Activated CD4-positive, alpha-beta T cell treated with anti-CD3 and anti-CD28 coated beads for 36 hours (primary cell): ENCODE results near the gene KIRREL3. TPM values are rescaled to one million over a fixed set of nuclear protein-coding genes. Genes with fewer than 3 reads are reported as not detected.

Experiments used
- ATAC-seq: fragments of 200-7000 bp; cut with Tn5 transposase; one replicate; pipeline ENCODE4 v1.10.0; 2021; ENCODE audit warnings: mild to moderate bottlenecking, moderate library complexity
- CTCF ChIA-PET: fragments of 350-600 bp; sonication (Branson Sonifier 250); formaldehyde crosslinking; loops from one replicate; lab custom pipeline; 2021; ENCODE audit warnings: antibody characterized with exemption; lab: Charles Lee
- POLR2A ChIA-PET: fragments of 350-600 bp; sonication (Branson Sonifier 250); formaldehyde crosslinking; loops from one replicate; lab custom pipeline; 2021; ENCODE audit warnings: antibody characterized with exemption, inconsistent platforms; lab: Charles Lee
- DNase-seq: peaks from one replicate; pipeline ENCODE4 v3.0.0-alpha.2; 2020
- H3K27ac Mint-ChIP-seq: one replicate; pipeline ENCODE4 v1.8.0; 2021; ENCODE audit warnings: mixed read lengths
- H3K27me3 Mint-ChIP-seq: one replicate; pipeline ENCODE4 v1.8.0; 2021; ENCODE audit warnings: mixed read lengths
- H3K36me3 Mint-ChIP-seq: one replicate; pipeline ENCODE4 v1.8.0; 2021; ENCODE audit warnings: low read depth, mixed read lengths
- H3K4me1 Mint-ChIP-seq: one replicate; pipeline ENCODE4 v1.8.0; 2021; ENCODE audit warnings: mixed read lengths
- H3K4me3 Mint-ChIP-seq: one replicate; pipeline ENCODE4 v1.8.0; 2021; ENCODE audit warnings: mild to moderate bottlenecking, moderate library complexity, mixed read lengths
- H3K9me3 Mint-ChIP-seq: one replicate; pipeline ENCODE4 v1.8.0; 2021; ENCODE audit warnings: low read depth, mixed read lengths
- intact Hi-C, 2 experiments: fragments of 100-400 bp; cut with DNase I in 1 of 2; cut with micrococcal nuclease in 1 of 2; formaldehyde crosslinking; loops; one replicate each; pipeline versions ENCODE4 v1.14.2 to v1.15.1; 2022 to 2024; cut with DNase I, micrococcal nuclease
- total RNA-seq, 2 experiments: library from RNA; stranded (reverse); gene quantifications; one replicate each; pipeline ENCODE4 v1.2.3, GENCODE V29; 2021

The KIRREL3 gene
- total RNA-seq, 2 experiments from 2014 or later = not detected

DNA sequence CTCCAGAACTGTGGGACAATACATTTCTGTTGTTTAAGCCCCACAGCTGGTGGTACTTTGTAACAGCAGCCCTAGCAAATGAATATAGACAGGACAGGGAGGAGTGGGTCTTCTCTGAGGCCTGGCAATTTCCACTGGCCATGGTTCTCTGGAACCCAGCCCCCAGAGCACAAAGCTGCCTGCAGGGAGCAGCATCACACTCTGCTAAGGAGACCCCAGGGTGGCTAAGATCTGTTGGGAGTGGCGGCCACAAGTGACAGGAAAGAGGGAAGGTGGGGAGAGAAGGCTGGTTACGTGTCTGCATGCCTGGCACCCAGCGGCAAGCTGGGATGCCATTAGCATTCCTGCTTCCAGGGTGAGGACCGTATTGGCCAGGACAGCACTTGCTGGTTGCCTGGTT lies 433.2 kb downstream of the KIRREL3 start:
- Mint-ChIP-seq H3K9me3 (no peaks in the 10 kb centered on the region), H3K36me3 (no peaks in the 10 kb centered on the region), H3K4me3 (no peak overlapping the region), H3K27me3 (peaks cover 4% of the 10 kb centered on the region), H3K4me1 (no peaks in the 10 kb centered on the region), H3K27ac (no peak overlapping the region)
- no peak for DNase-seq
- CTCF ChIA-PET = no interaction called here
- POLR2A ChIA-PET = no interaction called here
- intact Hi-C loops = no loop called here
- ATAC-seq = no peak

DNA sequence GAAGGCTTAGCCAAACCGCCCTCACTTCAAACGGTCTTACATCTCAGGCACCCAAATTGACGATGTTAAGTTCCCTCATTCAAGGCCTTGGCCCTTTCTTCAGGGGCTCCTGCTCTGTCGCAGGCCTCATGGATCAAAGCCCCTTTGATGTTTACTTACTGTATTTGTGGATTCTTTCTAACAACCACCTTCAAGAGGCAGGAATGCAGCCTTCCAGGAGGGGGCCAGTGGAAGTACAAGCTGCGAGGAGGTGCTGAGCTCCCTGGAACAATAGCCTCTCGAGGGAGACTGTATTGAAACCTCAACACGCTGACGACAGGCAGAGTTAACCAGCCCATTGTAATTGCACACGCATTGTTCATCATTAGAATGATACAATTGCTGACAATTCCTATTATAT lies 436.0 kb downstream of the KIRREL3 start:
- Mint-ChIP-seq H3K4me3 (no peak overlapping the region), H3K27ac (no peak overlapping the region), H3K27me3 (peaks cover 10% of the 10 kb centered on the region), H3K4me1 (no peaks in the 10 kb centered on the region), H3K9me3 (peaks cover 8% of the 10 kb centered on the region), H3K36me3 (no peaks in the 10 kb centered on the region)
- DNase-seq (no peak), ATAC-seq (no peak)
- POLR2A ChIA-PET = no interaction called here
- intact Hi-C loops = no loop called here
- CTCF ChIA-PET = no interaction called here

DNA sequence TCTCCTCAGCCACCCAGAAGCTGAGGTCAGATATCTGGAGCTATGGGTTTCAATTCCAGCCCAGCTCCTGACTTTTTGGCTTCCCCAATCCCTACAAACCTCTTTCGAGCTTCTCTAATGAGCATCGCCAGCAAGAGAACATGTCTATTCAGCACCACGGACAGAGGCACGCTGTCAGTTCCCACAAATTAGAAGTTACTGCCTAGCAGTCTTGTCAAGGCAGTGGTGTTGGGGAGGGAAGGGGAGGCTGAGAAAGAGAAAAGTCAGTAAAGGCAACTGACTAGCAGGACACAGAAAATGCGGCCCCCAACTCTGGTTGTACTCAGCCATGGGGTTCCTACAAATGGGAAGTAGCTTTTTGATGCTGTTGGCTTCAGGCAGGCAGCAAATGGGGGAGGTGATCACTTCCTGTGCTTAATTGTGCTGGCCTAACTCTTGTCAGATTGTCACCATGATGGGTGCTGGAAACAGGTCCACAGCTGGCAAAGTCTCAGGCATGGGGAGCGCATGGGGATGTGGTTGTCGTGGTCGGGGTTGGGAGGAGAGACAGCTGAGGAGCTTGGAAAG lies 439.2 kb downstream of the KIRREL3 start:
- DNase-seq (peak; percentile 57), ATAC-seq (no peak)
- CTCF ChIA-PET = no interaction called here
- peaks cover 8% of the 10 kb centered on the region for H3K27me3 Mint-ChIP-seq
- intact Hi-C loops = no loop called here
- POLR2A ChIA-PET = interaction anchor here (0.6 kb wide), 1 partner anchor 199 kb away, joined by 6 read pairs; no protein-coding TSS in a partner anchor
- H3K4me1 Mint-ChIP-seq = no peaks in the 10 kb centered on the region
- no peak overlapping the region for H3K4me3 Mint-ChIP-seq
- no peak overlapping the region for H3K27ac Mint-ChIP-seq
- H3K36me3 Mint-ChIP-seq = no peaks in the 10 kb centered on the region
- peaks cover 8% of the 10 kb centered on the region for H3K9me3 Mint-ChIP-seq

DNA sequence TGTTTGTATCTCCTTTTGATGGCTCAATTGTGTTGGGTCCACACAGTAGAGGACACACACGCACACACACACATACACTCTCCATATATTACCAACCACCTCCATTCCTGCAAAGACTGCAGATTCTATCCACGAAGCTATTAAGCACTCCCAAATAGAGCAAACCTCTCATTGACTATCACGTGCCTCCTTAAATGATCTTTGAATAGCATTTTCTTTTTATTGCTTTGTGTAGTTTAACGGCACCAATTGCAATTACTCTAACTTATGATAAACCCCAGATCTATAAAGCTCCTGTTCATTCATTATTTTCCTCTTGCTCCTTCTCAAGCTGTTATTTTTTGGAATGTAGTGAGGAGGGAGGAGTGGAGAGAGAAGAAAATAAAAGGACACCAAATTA lies 440.3 kb downstream of the KIRREL3 start:
- Mint-ChIP-seq H3K4me3 (no peak overlapping the region), H3K27ac (no peak overlapping the region), H3K27me3 (peaks cover 10% of the 10 kb centered on the region), H3K4me1 (no peaks in the 10 kb centered on the region), H3K36me3 (no peaks in the 10 kb centered on the region), H3K9me3 (peaks cover 8% of the 10 kb centered on the region)
- no peak for DNase-seq
- no peak for ATAC-seq
- CTCF ChIA-PET = no interaction called here
- POLR2A ChIA-PET = no interaction called here
- intact Hi-C loops = no loop called here

DNA sequence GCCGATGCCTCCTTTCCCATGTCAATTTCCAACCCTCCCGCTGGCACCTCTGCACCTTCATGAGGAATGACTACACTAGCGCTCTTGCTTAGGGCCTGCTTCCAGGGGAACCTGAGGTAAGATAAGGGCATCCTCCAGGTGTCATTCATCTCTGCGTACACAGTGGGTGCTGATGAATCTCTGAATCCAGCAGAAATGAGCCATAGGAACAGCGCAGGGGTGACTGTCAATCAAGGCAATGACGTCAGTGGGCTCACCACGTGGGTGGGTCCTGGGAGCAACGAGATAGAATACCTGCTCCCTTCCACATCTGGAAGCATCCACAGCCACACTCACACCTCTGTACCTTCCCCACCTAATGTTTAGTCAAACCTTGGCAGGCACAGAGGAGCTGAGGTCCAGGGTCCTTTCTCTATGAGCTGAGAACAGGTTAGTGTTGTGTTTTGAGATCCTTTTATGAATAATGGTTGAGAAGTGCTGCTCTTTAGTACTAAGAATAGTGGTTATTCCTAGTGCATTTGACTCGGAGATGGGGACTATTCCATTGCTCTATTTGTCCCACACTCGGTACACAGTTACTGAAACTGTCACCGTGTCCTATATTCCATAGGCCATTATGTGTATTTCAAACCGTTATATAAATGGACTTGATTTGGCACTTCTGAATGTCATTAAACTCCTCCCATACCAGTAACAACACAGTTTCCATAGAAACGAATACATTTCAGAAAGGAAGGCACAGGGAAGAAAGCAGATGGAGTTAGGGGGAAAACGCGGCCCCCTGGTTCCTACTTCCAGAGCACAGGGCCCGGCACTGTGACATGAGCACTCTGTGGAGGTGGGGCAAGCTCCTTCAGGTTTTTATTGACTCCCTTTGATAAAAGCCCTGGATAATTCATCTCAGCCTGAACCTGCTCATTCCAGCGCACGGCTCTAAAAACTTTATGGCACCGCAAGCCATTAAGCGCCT lies 451.7 kb downstream of the KIRREL3 start:
- Mint-ChIP-seq H3K27ac (no peak overlapping the region), H3K4me1 (no peaks in the 10 kb centered on the region), H3K4me3 (no peak overlapping the region), H3K9me3 (no peaks in the 10 kb centered on the region), H3K27me3 (peaks cover 5% of the 10 kb centered on the region), H3K36me3 (no peaks in the 10 kb centered on the region)
- no peak for ATAC-seq
- CTCF ChIA-PET = no interaction called here
- POLR2A ChIA-PET = no interaction called here
- no peak for DNase-seq
- intact Hi-C loops = no loop called here

- Mint-ChIP-seq H3K4me3 (no peak overlapping the region), H3K9me3 (no peaks in the 10 kb centered on the region), H3K36me3 (no peaks in the 10 kb centered on the region), H3K27ac (no peak overlapping the region), H3K4me1 (no peaks in the 10 kb centered on the region), H3K27me3 (peaks cover 9% of the 10 kb centered on the region)
- ATAC-seq (no peak), DNase-seq (no peak)
- POLR2A ChIA-PET = no interaction called here
- intact Hi-C loops = no loop called here
- CTCF ChIA-PET = no interaction called here
These were observed 452.9 kb downstream of the KIRREL3 start for GRCh38 chr11:126547691-126548090.

DNA sequence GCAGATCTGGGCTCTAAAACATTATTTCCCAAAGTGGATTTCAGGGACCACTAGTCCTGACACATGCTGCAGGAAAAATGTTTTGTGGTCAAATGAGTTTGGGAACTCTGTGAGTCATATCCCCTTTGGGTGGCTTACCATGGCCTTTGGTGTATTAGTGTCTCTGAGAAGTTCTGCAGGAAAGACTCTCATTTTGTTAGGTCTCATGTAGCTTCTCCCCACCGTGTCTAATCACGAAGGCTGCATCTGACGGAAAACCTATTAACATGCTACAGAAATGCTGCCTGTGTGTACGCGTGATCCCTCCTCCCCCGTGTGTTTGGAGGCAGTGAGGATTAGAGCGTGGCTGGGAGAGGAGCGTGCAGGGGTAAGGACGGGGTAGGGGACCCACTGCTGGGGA lies 453.4 kb downstream of the KIRREL3 start:
- Mint-ChIP-seq H3K4me1 (no peaks in the 10 kb centered on the region), H3K4me3 (no peak overlapping the region), H3K36me3 (no peaks in the 10 kb centered on the region), H3K9me3 (no peaks in the 10 kb centered on the region), H3K27me3 (peaks cover 10% of the 10 kb centered on the region), H3K27ac (no peak overlapping the region)
- no peak for DNase-seq
- intact Hi-C loops = no loop called here
- no peak for ATAC-seq
- ChIA-PET CTCF (no interaction called here), POLR2A (no interaction called here)

- H3K27me3 Mint-ChIP-seq = peaks cover 10% of the 10 kb centered on the region
- intact Hi-C loops = no loop called here
- ATAC-seq = no peak
- no peak for DNase-seq
- no peaks in the 10 kb centered on the region for H3K36me3 Mint-ChIP-seq
- POLR2A ChIA-PET = no interaction called here
- no peak overlapping the region for H3K27ac Mint-ChIP-seq
- H3K4me3 Mint-ChIP-seq = no peak overlapping the region
- H3K9me3 Mint-ChIP-seq = no peaks in the 10 kb centered on the region
- CTCF ChIA-PET = no interaction called here
- no peaks in the 10 kb centered on the region for H3K4me1 Mint-ChIP-seq
These were observed 453.9 kb downstream of the KIRREL3 start for GRCh38 chr11:126546694-126547093.

DNA sequence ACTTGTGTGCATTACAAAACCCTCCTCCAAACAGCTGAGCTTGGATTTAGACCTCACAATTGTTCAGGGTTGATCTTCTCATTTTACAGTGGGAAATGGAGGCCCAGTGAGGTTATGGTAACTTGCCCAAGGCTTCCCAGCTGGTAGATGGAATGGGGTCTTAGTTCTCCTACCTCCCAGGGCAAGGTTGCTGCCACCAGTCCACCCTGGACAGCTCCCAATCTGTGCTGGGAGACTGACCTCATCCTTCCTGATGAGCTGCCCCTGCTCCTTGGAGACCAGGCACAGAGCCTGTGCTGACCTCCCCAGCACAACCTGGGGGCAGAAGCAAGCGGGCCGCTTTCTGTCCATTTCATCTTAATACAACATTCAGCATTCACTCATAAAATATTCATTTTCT lies 454.4 kb downstream of the KIRREL3 start:
- intact Hi-C loops = no loop called here
- POLR2A ChIA-PET = no interaction called here
- CTCF ChIA-PET = no interaction called here
- no peaks in the 10 kb centered on the region for H3K9me3 Mint-ChIP-seq
- DNase-seq = no peak
- no peak overlapping the region for H3K4me3 Mint-ChIP-seq
- H3K27me3 Mint-ChIP-seq = peaks cover 10% of the 10 kb centered on the region
- H3K36me3 Mint-ChIP-seq = no peaks in the 10 kb centered on the region
- ATAC-seq = no peak
- no peaks in the 10 kb centered on the region for H3K4me1 Mint-ChIP-seq
- H3K27ac Mint-ChIP-seq = no peak overlapping the region

DNA sequence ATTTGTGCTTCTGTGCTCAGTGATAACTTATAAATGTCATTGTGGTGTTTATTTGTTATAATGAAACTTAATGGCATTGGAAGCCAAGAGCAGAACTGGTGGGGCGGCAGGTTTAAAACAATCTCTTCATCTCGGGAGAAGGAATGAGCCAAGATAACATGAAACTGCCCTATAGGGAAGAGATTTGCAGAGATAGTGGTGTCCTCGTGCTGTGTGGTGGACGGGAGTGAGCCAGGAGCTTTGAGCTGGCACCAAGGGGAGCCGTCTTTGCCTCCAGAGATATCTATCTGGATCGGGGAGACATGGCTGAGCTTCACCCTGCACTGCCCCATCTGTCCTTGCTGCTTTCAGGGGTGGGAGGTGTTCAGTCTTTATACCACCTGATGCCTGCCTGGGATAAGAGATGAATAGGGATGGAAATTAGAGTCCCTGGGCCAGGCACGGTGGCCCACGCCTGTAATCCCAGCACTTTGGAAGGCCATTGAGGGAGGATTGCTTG lies 455.5 kb downstream of the KIRREL3 start:
- ChIA-PET CTCF (no interaction called here), POLR2A (no interaction called here)
- intact Hi-C loops = no loop called here
- H3K9me3 Mint-ChIP-seq = no peaks in the 10 kb centered on the region
- peaks cover 10% of the 10 kb centered on the region for H3K27me3 Mint-ChIP-seq
- H3K4me1 Mint-ChIP-seq = no peaks in the 10 kb centered on the region
- DNase-seq (no peak), ATAC-seq (no peak)
- H3K4me3 Mint-ChIP-seq = no peak overlapping the region
- no peaks in the 10 kb centered on the region for H3K36me3 Mint-ChIP-seq
- no peak overlapping the region for H3K27ac Mint-ChIP-seq

DNA sequence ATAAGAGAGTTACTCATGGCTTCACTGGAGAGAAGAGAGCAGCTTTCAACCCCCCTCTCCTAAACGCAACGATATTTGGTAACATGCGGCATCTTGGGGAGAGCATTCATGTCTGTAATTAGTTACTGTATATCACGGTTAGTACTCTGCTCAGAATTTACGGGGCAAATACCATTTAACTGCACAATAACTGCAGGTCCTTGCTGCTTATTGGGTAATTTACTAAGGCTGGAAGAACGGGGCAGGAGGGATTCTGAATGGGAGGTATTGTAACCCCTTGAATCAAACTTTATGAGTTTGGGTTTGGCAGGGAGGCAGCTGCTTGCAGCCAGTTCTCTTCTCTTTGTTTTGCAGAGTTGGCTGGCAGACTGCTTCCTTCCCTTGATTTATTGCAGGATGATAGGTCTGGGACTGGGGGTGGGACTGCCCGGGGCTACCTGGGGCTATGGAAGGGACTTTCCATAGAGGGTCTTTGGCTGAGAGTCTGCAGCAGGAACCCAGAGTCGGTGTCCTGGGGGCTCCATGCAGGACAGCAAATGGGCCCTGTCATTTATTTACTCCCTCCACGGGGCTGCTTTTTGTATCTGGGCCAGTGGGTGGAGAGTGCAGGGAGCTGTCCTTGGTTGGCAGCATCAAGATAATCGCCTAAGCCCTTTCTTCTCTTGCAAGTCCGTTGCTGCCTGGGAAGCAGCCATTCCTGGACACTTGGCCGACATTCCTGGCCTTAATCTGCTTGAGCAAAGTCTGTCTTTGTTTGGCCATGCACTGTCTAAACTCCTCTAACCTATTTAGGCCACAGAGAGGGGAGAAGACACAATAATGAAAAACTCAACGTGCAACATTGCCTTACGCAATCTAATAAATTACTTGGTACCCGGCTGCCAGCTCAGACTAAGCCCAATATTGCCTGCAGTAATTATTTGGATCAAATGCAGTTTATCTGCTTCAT lies 456.2 kb downstream of the KIRREL3 start:
- Mint-ChIP-seq H3K27me3 (peaks cover 10% of the 10 kb centered on the region), H3K4me1 (no peaks in the 10 kb centered on the region), H3K4me3 (no peak overlapping the region), H3K9me3 (no peaks in the 10 kb centered on the region), H3K36me3 (no peaks in the 10 kb centered on the region), H3K27ac (no peak overlapping the region)
- intact Hi-C loops = no loop called here
- DNase-seq (no peak), ATAC-seq (no peak)
- POLR2A ChIA-PET = no interaction called here
- CTCF ChIA-PET = no interaction called here
